Astrocyte (in vitro differentiated cells and primary cell): ENCODE data around the gene CTNND2. TPM values are rescaled to one million over a fixed set of nuclear protein-coding genes. Genes with fewer than 3 reads are reported as not detected.

ENCODE experiments used
- DNase-seq: peaks from one replicate; pipeline ENCODE4 v3.0.0-alpha.2; 2010; ENCODE audit warnings: low read depth
- FAIRE-seq: peaks from 2 replicates; lab custom pipeline; 2011; peaks lifted over from hg19 to GRCh38; lab: Jason Lieb, UNC
- H2AFZ ChIP-seq: 2 replicates; pipeline ENCODE4 v1.6.0; 2012; ENCODE audit warnings: low read depth, low read length, inconsistent platforms
- H3K27ac ChIP-seq: 2 replicates; pipeline ENCODE4 v1.5.1; 2011; ENCODE audit warnings: low read depth, low read length, inconsistent platforms
- H3K27me3 ChIP-seq: 2 replicates; pipeline ENCODE4 v1.6.0; 2011; ENCODE audit warnings: low read length, inconsistent platforms; ENCODE audit not compliant: insufficient read depth
- H3K36me3 ChIP-seq: 2 replicates; pipeline ENCODE4 v1.5.1; 2011; ENCODE audit warnings: low read length, inconsistent platforms; ENCODE audit not compliant: insufficient read depth
- H3K4me1 ChIP-seq: 2 replicates; pipeline ENCODE4 v1.5.1; 2011; ENCODE audit warnings: low read length, inconsistent platforms; ENCODE audit not compliant: insufficient read depth
- H3K4me2 ChIP-seq: 2 replicates; pipeline ENCODE4 v1.6.0; 2012; ENCODE audit warnings: low read length, inconsistent platforms
- H3K4me3 ChIP-seq: 2 replicates; pipeline ENCODE4 v1.5.1; 2011; ENCODE audit warnings: low read depth, mild to moderate bottlenecking, low read length, inconsistent platforms; ENCODE audit not compliant: insufficient read depth
- H3K79me2 ChIP-seq: 2 replicates; pipeline ENCODE4 v1.6.0; 2012; ENCODE audit warnings: mild to moderate bottlenecking, low read length, inconsistent platforms; ENCODE audit not compliant: insufficient read depth
- H3K9ac ChIP-seq: 2 replicates; pipeline ENCODE4 v1.6.0; 2012; ENCODE audit warnings: mild to moderate bottlenecking, low read length, inconsistent platforms
- H3K9me3 ChIP-seq: 2 replicates; pipeline ENCODE4 v1.5.1; 2012; ENCODE audit warnings: low read depth, mild to moderate bottlenecking, low read length, inconsistent platforms; ENCODE audit not compliant: insufficient read depth
- H4K20me1 ChIP-seq: 2 replicates; pipeline ENCODE4 v1.6.0; 2012; ENCODE audit warnings: low read length, inconsistent platforms; ENCODE audit not compliant: insufficient read depth
- H3K27ac Mint-ChIP-seq: one replicate; pipeline ENCODE4 v1.8.0; 2021; ENCODE audit warnings: mild to moderate bottlenecking, mixed read lengths; ENCODE audit not compliant: unreplicated experiment
- H3K27me3 Mint-ChIP-seq: one replicate; pipeline ENCODE4 v1.8.0; 2021; ENCODE audit warnings: low read depth, mixed read lengths; ENCODE audit not compliant: unreplicated experiment
- H3K36me3 Mint-ChIP-seq: one replicate; pipeline ENCODE4 v1.8.0; 2021; ENCODE audit warnings: low read depth, mixed read lengths; ENCODE audit not compliant: unreplicated experiment
- H3K4me1 Mint-ChIP-seq: one replicate; pipeline ENCODE4 v1.8.0; 2021; ENCODE audit warnings: low read depth, mixed read lengths; ENCODE audit not compliant: unreplicated experiment
- H3K4me3 Mint-ChIP-seq: one replicate; pipeline ENCODE4 v1.8.0; 2021; ENCODE audit warnings: mild to moderate bottlenecking, moderate library complexity, mixed read lengths; ENCODE audit not compliant: unreplicated experiment
- H3K9me3 Mint-ChIP-seq: one replicate; pipeline ENCODE4 v1.8.0; 2021; ENCODE audit warnings: mild to moderate bottlenecking, mixed read lengths; ENCODE audit not compliant: unreplicated experiment
- CTCF ChIP-seq: IDR thresholded peaks from 2 replicates; pipeline ENCODE4 v1.5.1; 2011; ENCODE audit warnings: low read depth, mild to moderate bottlenecking, inconsistent platforms, low read length, moderate library complexity; ENCODE audit not compliant: insufficient read depth
- EZH2 ChIP-seq: IDR thresholded peaks from 2 replicates; pipeline ENCODE4 v1.6.1; 2012; ENCODE audit warnings: mild to moderate bottlenecking, low read length, inconsistent platforms; ENCODE audit not compliant: insufficient read depth
- total RNA-seq: library from RNA; stranded (reverse); gene quantifications from 2 replicates; pipeline ENCODE4 v1.2.1, GENCODE V29; 2021

CTNND2 gene
- total RNA-seq, 1 donor from 2014 or later, result 4.5 TPM

- Histone ChIP-seq H3K27me3 (no peaks in the 10 kb centered on the region), H3K79me2 (no peaks in the 10 kb centered on the region), H3K4me2 (no peak overlapping the region), H3K36me3 (no peaks in the 10 kb centered on the region), H3K4me1 (no peaks in the 10 kb centered on the region), H3K4me3 (no peak overlapping the region), H3K27ac (no peak overlapping the region), H3K9ac (no peak overlapping the region), H2AFZ (no peak overlapping the region), H3K9me3 (no peaks in the 10 kb centered on the region), H4K20me1 (no peaks in the 10 kb centered on the region)
- no peaks in the 10 kb centered on the region for H3K4me1 Mint-ChIP-seq
- FAIRE-seq, result no peak
- peaks cover 6% of the 10 kb centered on the region for H3K9me3 Mint-ChIP-seq
- H3K27me3 Mint-ChIP-seq, result peaks cover 4% of the 10 kb centered on the region
- TF ChIP-seq CTCF (no peak), EZH2 (no peak)
- no peak for DNase-seq
- H3K4me3 Mint-ChIP-seq, result no peak overlapping the region
- H3K27ac Mint-ChIP-seq, result no peak overlapping the region
- no peaks in the 10 kb centered on the region for H3K36me3 Mint-ChIP-seq
Measured at GRCh38 chr5:11110128-11110527, 794.1 kb downstream of the CTNND2 start.

- H3K4me2 ChIP-seq, result no peak overlapping the region
- no peaks in the 10 kb centered on the region for H3K36me3 ChIP-seq
- H3K79me2 ChIP-seq, result no peaks in the 10 kb centered on the region
- no peak overlapping the region for H3K27ac ChIP-seq
- Mint-ChIP-seq H3K4me3 (no peak overlapping the region), H3K4me1 (no peaks in the 10 kb centered on the region), H3K27ac (no peak overlapping the region), H3K36me3 (no peaks in the 10 kb centered on the region), H3K9me3 (no peaks in the 10 kb centered on the region), H3K27me3 (peaks cover 8% of the 10 kb centered on the region)
- DNase-seq (no peak), FAIRE-seq (no peak)
- no peaks in the 10 kb centered on the region for H4K20me1 ChIP-seq
- H3K4me1 ChIP-seq, result no peaks in the 10 kb centered on the region
- H3K4me3 ChIP-seq, result no peak overlapping the region
- no peak overlapping the region for H3K9ac ChIP-seq
- TF ChIP-seq EZH2 (no peak), CTCF (no peak)
- H2AFZ ChIP-seq, result no peak overlapping the region
- no peaks in the 10 kb centered on the region for H3K27me3 ChIP-seq
- no peaks in the 10 kb centered on the region for H3K9me3 ChIP-seq
Measured at GRCh38 chr5:11105696-11106095, 798.5 kb downstream of the CTNND2 start.

- H3K9me3 Mint-ChIP-seq, result no peaks in the 10 kb centered on the region
- H3K79me2 ChIP-seq, result no peaks in the 10 kb centered on the region
- TF ChIP-seq CTCF, result no peak
- no peak for TF ChIP-seq EZH2
- H3K36me3 Mint-ChIP-seq, result no peaks in the 10 kb centered on the region
- H3K9ac ChIP-seq, result no peak overlapping the region
- FAIRE-seq (no peak), DNase-seq (no peak)
- H3K27me3 ChIP-seq, result no peaks in the 10 kb centered on the region
- H3K27ac ChIP-seq, result no peak overlapping the region
- no peak overlapping the region for H2AFZ ChIP-seq
- H3K36me3 ChIP-seq, result no peaks in the 10 kb centered on the region
- no peak overlapping the region for H3K27ac Mint-ChIP-seq
- no peaks in the 10 kb centered on the region for H3K9me3 ChIP-seq
- H3K4me1 Mint-ChIP-seq, result no peaks in the 10 kb centered on the region
- no peaks in the 10 kb centered on the region for H3K4me1 ChIP-seq
- H3K4me3 ChIP-seq, result no peak overlapping the region
- H3K4me3 Mint-ChIP-seq, result no peak overlapping the region
- H3K27me3 Mint-ChIP-seq, result peaks cover 8% of the 10 kb centered on the region
- H3K4me2 ChIP-seq, result no peak overlapping the region
- H4K20me1 ChIP-seq, result no peaks in the 10 kb centered on the region
Measured at GRCh38 chr5:11104651-11105112, 799.6 kb downstream of the CTNND2 start.
